Activated CD4-positive, CD25-positive, alpha-beta regulatory T cell treated with anti-CD3 and anti-CD28 coated beads, Interleukin-2, amount 50 U/mL, for 16 hours (primary cell): ENCODE results near the gene SCT.

Experiments
- DNase-seq: peaks from one replicate; pipeline ENCODE4 v3.0.0-alpha.2; 2020; ENCODE audit warnings: low read depth, low spot score

Gene SCT

GRCh38 chr11:611001-611996 is 15.7 kb downstream of the SCT start:
- no peak for DNase-seq

- no peak for DNase-seq
Observed at GRCh38 chr11:610146-610801, 16.7 kb downstream of the SCT start.

- DNase-seq, result no peak
Observed at GRCh38 chr11:609341-609811, 17.6 kb downstream of the SCT start.

GRCh38 chr11:608791-609251 is 18.2 kb downstream of the SCT start:
- no peak for DNase-seq

GRCh38 chr11:607971-608659 is 18.9 kb downstream of the SCT start:
- DNase-seq, result no peak

- DNase-seq, result no peak
Observed at GRCh38 chr11:607020-607780, 19.8 kb downstream of the SCT start.

- no peak for DNase-seq
Observed at GRCh38 chr11:606245-606644, 20.7 kb downstream of the SCT start.

- DNase-seq, result no peak
Observed at GRCh38 chr11:605286-606129, 21.5 kb downstream of the SCT start.

GRCh38 chr11:603154-603553 is 23.8 kb downstream of the SCT start:
- no peak for DNase-seq

GRCh38 chr11:601573-602245 is 25.3 kb downstream of the SCT start:
- no peak for DNase-seq

GRCh38 chr11:598005-598680 is 28.8 kb downstream of the SCT start:
- DNase-seq, result no peak

GRCh38 chr11:597166-597725 is 29.7 kb downstream of the SCT start:
- no peak for DNase-seq

- no peak for DNase-seq
Observed at GRCh38 chr11:596374-596773, 30.6 kb downstream of the SCT start.

GRCh38 chr11:595400-595799 is 31.6 kb downstream of the SCT start:
- DNase-seq, result no peak

- DNase-seq, result no peak
Observed at GRCh38 chr11:593347-593746, 33.6 kb downstream of the SCT start.

GRCh38 chr11:592918-593317 is 34.1 kb downstream of the SCT start:
- DNase-seq, result no peak

- DNase-seq, result no peak
Observed at GRCh38 chr11:592501-592900, 34.5 kb downstream of the SCT start.

- no peak for DNase-seq
Observed at GRCh38 chr11:590997-591396, 36.0 kb downstream of the SCT start.

GRCh38 chr11:589798-590197 is 37.2 kb downstream of the SCT start:
- DNase-seq, result no peak
